Measurements from ENCODE around the gene NCS1.

NCS1 gene

DNA sequence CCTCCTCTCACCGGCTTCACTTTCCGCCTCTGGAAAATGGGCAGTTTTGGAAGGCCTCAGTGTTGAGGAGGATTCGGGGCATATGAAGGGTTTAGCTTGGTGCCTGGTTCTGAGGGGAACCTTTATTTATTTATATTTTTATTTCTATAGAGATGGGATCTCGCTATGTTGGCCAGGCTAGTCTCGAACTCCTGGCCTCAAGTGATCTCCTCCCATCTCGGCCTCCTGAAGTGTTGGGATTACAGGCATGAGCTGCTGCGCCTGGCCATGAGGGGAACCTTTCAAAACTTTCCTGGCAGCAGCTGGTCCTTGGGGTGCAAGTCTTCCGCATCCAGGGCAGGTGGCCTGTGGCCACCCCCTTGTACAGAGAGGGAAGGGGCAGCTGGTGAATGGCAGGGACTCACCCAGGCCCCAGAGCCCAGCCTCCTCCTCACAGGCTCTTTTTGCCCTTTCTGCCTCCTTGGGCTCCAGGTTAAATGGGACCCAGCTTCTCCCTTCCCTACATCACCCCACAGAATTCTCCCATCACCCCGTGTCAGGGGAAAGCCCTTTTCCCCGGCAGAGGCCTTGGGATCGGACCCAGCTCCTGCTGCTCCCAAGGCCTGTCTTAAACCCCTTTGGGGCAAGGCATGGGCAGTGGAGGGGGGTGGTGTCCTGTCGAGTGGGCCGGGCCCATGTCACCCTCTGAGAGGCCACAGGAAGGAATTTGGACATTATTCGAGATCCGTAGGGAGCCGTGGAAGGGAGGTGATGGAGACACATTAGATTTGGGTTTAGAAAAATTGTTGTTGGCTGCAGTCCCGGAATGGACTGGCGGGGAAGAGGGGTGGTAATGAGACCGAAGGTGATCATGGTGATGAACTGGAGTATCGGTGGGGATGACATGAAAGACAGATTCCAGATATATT lies 5.9 kb downstream of the NCS1 start:
- no peak for DNase-seq

DNA sequence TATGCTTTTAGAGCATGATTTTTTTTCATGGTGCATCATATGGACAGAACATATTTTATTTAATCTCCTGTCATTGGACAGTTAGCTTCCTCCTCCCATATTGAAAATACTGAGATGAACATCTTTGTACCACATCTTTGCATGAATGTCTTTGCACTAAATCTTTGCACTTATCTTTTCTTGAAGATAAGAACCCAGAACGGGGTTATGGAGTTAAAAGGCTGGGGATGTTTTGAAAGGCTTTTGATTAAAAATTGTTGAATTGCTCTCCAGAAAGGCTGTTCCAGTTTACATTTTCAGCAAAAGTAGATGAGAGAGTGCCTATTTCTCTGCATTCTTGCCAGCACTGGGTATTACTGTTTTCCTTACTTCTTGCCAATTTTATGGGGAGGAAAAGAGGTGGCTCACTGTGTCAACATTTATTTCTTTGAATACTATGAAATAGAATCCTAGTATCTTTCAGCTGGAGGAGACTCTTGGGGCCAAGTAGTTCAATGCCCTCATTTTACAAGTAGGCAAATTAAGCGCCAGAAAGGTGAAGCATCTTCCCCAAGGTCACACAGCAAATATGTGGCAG lies 7.2 kb downstream of the NCS1 start:
- DNase-seq: no peak

DNA sequence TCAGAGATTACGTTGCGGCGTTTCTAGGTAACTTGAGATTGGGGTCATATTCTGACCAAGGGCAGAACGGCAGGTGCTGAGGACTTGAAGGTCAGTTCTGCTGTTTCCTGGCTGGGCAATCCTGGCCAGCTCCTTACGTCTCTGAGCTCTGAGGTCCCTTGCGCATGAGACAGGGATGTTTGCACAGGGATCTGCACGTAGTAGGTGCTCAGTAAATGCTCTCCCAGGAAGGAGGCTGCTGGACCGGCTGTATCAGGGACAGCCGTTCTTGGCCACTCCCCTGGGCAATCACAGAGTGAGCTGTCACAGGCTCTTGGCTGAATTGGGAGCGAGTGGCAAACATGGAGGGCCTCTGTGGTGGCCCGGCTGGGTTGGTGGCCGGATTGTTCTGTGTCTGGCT lies 8.3 kb downstream of the NCS1 start:
- no peak for DNase-seq

DNA sequence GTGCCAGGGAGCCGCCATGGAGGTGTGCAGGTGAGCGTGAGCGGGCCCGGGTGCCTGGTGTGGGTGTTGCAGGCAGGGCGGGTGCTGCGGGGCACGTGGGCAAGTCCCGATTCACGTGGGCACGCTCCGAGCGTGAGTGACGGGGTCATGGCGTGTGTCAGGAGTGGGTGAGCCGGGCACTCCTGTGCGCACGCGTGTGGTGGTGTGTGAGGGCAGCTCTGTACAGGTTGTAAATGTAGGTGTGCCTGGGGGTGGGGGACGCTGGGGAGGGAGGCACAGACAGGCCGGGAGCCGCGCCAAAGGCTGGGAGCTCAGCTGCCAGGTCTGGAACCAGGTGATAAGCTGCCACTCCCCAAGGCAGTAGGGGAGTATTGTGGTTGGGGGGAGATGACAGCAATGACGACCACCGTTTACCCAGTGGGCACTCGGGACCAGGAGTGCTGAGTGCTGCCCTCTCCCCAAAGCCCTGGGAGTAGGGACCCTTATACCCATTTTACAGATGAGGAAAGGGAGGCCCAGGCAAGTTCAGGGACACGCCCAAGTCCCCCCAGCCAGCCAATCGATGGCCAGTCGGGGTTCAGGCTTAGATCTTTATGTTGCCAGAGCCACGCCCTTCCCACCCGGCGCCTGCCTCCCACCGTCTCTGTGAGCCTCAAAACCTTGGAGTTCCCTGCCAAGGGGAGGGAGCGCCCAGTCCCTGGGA lies 9.6 kb downstream of the NCS1 start:
- no peak for DNase-seq

DNA sequence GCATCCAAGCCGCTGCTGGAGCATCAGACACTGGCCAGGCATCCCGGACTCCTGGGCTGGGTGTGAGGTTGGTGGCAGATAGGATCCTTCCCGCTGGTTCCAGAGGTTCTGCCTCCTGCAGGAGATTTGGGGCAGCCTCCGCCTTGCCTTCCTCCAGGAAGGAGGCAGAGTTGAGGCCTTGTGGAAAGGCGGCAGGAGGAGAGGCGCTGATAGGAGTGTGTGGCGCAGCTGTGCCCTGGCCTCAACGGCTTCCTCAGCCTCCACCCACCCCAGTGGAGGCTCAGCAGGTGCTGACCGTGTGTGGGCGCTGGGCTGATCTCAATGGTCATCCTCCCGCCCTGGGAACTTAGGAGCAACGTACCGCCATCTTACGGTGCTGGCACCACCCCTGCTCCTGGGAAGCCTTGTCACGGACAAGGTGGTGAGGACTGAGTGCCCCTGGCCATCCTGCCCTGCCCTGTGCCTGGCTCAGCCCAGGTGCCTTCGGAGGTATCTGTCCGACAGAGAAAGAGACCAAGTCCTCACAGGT lies 10.2 kb downstream of the NCS1 start:
- DNase-seq: no peak

DNA sequence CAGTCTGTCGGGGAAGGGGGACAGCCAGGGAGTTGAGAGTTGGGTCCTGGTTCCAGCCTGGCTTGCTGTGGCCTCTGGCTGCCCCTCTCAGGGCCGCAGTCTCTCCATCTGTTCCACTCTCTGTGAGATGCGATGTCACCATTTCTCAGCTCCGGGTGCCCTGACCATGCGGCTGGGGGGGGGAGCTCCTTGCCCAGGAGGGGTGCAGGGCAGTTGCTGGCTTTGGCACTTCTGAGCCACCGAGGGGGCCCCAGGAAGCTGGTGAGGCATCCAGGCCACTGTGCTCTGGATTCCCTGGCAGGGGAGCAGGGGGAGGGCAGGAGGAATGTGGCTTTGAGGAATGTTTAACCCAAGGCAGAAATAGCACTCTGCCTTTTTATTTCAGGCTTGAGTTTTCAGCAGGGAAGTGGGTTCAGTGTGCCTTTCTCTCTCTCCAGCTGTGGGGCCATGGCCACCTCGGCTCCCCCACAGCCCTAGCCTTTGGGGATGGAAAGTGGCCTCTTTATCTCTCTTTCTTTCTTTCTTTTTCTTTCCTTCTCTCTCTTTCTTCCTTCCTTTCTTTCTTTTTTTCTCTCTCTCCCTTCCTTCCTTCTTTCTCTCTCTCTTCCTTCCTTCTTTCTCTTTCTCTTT lies 11.0 kb downstream of the NCS1 start:
- no peak for DNase-seq

DNA sequence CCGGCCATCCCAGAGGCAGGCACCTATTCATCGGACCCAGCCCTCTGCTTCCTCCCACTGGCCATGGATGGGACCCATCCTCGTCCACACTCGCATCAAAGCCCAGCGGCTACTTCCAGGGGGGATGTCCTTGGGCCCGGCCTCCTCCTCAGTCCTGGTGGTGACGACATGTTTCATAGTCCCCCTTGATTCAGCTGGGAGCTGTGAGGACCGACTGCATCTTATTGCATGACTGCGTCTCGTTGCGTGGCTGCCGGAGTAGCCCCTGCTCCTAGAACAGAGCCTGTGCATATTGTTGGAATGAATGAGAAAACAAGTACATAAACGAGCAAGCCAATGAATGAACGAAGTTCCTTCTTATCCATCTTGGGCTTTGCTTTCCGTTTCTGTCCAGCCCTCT lies 12.8 kb downstream of the NCS1 start:
- no peak for DNase-seq

DNA sequence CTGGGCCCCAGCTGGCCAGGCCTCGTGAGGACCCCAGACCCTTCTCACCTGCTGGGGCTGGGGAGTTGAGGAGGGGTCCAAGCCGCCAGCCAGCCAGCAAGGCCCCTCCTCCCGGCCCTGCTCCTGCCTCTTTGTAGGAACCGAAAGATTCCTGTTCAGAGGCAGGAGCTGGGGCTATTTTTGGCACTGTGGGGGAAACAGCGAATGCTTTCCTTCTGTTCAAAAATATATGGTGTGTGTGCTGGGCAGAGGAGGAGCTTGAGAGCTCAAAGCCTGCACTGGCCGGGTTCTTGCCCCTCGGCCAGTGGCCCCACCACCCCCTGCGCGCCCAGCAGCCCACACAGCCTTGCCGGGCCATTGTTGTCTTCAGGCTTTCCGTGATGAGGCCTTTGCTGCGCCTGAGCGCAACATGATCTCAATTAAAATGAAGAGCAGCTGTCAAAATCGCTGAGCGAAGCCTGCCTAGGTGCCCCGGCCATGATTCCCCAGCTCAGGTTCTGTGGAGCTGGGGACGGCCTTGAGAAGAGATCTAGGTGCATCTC lies 13.4 kb downstream of the NCS1 start:
- no peak for DNase-seq

DNA sequence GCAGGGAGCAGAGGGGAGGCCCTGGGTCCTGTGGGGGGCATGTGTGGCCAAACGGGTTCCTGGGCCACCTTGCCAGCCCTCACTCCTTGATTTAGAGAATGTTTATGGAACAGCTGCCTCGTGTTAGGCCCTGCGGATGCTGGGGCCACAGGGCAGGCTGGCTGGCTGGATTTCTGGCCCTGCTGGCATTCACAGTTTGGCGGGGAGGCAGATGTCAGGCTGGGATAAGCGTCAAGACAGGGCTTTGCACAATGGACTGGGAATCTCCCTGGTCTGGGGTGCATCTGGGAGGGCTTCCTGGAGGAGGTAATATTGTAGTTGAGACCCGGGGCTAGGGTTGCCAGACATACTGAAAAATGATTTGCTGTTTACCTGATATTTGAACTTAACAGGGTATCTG lies 13.8 kb downstream of the NCS1 start:
- DNase-seq: no peak

DNA sequence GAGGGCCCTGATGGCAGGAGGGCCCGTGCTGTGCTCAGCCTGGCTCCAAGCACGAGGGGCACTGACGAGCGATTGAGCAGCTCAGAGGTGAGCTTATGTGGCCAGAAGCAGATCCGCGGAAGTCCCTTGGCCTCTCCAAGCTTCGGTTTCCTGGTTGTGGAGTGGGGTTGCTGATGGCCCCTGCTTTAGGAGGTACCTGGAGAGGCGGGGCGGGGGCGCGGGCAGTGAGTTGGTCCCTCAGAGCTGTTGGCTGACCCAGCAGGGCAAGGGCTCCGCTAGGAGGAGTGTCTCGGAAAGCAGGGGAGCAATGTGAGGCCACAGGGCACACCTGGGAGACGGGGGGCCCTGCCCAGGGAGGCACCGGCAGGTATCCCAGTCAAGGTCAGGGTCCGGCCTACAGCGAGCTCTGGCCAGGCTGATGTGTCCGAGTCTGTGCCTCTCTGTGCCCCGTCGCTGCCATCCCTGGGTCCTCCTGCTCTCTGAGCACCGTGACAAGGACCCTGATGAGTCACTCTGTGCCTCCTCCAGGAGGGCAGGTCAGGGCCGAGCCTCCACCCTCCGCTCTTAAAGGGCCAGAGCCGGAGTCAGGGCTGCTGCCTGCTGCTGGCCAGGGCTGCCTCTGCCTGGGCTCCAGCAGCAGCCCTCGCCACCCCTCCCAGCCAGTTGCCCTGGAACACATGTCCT lies 14.8 kb downstream of the NCS1 start:
- no peak for DNase-seq

DNA sequence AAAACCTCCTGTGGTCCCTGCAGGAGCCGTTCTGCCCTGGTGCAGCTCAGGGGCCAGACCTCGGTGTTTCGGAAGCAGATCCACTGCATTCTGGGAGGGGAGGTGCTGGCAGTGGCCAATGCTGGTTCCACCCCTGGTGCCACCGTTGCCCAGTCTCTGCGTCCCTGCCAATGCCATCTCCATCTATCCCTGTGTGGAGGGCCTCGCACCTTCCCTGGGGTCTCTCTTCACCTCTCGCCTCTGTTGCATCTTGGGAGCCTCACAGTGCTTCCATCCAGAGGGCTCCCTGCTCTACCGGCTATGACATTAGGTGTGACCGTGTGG lies 15.3 kb downstream of the NCS1 start:
- DNase-seq: no peak

DNA sequence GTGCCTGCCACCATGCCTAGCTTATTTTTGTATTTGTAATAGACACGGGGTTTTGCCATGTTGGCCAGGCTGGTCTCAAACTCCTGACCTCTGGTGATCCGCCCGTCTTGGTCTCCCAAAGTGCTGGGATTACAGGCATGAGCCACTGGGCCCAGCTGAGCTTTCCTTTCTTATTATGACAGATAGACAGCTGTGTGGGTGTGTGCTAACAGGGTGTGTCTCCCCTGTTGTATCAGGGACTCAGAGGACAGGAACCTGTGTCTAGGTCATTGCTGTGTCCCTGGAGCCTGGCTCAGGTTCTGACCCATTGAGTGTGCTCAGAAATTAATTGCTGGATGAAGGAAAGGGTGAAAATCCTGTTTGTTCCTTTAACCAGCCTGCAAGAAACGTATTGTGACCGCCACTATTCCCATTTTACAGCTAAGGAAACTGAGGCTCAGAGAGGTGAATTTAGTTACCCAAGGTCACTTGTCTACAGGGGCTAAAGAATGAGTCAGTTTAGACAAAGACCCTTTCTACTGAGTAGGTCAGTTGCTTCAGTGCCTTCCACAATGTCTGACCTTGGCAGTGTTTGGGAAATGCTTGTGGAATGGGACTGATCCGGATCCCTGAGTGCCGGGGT lies 16.8 kb downstream of the NCS1 start:
- DNase-seq: no peak

DNA sequence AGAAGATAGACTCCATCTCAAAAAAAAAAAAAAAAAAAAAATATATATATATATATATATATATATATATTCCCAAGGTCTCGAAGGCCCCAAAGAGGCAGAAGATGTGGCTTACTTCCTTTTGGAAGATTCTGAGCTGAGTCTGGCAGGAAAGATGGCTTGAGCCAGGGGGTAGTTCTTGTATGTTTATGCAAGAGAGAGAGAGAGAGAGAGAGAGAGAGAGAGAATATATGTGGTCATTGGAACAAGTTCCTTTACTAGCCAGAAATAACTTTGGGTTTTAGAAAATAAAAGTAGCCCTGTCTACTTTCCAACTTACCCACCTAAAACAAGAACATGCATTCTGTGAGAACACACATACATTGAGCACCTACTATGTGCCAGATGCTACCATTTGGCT lies 17.6 kb downstream of the NCS1 start:
- DNase-seq: no peak

DNA sequence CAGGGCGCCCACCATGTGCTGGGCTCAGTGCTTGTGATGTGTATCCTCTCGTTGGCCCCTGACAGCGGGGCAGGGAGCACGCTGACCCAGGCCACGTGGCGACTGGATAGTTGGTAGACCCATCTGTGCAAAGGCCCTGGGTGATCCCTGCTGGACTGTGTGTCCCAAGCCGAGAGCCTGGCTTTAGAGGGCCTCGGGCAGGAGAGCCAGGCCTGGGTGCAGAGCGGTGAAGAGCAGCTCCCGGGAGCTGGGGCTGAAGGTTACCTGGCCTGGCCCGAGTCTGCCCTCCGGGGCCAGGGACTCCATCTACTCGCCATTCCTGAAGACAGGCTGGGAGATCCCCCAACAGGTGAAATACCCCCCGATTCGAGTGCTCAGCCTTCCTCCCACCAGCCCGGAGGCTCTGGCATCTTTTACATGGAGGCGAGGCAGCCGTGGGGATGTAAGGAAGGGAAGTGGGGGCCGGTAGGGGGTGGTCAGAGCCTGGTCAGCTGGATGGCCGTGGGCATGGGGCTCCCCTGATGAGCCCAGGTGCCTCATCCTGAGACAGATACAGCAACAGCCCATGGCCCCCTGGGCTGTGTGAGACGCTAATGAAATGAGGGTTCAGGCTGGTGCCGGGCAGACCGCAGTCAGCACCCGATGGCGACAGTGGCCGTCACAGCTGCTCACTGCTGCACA lies 19.0 kb downstream of the NCS1 start:
- DNase-seq: no peak

DNA sequence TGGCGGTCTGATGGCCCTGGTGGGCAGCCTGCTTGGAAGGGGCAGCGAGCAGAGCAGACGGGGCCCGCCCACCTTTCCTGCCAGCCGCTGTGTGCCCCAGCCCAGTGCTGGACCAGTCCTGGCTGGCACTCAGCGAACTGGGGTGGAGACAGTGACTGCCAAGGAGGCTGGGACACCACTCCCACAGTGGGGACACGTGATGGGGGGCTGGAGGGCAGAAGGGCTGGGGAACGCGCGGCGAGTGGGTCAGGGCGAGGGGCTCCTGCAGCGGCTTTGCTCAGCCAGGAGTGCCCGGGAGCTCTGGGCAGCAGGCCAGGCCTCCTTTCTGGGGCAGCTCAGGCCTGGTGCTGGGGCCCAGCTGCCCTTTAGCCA lies 19.5 kb downstream of the NCS1 start:
- no peak for DNase-seq

DNA sequence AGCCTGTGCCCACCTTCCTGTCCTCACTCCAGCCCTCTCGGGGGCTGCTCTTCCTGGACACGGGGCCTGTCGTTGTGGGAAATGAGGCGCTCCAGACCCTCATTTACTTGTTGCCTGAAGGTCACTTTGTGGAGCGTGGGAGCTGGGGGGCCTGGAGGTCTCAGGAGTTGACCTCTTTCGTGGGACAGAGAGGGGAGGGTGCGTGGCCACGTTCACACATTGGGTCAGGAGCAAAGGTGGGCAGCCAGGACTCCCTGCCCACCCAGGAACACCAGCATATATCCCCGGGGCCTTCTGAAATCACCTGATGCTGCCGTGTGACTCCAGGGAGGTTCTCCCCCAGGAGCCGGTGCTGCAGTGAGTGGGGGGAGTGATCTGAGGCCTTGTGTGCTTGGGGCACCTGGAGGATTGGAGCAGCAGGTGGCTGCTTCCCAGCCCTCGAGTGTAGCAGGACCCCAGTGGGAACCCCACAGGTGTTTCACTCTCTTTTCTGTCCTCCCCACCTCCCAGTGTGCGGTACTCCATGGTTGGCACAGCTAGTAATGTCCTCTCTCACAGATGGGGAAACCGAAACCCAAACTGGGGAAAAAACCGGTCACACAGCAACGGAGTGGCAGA lies 20.3 kb downstream of the NCS1 start:
- no peak for DNase-seq

DNA sequence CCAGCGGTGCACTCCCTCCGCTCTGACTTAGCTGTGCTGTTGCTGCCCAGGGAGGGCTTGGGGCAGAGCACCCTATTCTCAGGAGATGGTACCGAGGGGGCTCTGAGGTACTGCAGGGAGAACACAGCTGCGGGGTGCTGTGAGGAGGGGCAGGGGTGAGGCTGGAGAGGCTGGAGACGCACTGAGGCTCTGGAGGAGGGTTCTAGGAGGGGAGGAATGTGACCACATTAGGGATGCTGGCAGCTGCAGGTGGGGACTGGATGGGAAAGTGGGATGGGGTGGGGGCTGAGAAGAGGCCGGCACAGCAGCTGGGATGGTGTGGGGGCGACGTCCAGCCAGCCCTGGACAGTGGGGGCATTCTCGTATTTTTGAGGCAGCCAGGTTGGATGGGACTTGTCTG lies 20.9 kb downstream of the NCS1 start:
- no peak for DNase-seq

DNA sequence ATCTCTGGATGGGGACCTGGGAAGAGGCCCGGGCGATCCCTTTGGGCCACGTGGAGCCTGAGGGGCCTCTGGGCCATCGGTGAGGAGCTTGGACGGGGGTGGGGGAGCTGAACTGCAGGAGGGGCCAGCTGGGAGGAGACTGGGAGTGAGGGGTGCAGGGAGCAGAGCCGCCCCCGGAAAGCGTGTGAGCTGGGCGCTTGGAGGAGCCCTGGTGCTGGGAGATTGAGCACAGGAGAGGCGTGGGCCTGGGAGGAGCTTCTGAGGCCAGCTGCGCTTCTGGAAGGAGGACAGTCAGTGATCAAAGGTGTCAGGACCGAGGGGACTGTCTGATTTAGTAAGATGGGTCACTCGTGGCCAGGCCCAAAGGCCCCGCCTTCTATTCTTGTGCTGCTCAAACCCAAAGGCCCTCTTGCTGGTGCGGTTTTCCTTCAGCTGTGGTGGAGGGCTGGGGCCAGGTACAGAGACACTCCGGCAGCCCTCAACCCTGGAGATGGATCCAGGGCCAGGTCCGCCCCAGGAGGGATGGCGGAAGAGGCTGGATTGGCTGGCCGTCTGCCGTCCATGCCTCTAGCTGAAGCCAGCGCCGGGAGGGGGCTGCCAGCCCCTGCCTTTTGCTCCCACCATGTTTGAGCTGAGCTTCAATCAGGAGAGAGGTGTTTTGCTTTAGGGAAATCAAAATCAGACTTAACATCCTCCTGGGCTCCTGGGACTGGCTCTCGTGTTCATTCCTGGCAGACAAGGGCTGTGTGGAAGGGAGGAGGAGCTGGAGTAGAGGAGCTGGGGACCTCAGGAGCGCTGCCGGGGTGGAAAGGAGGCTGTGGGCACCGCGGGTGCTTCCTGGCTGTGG lies 21.6 kb downstream of the NCS1 start:
- no peak for DNase-seq

DNA sequence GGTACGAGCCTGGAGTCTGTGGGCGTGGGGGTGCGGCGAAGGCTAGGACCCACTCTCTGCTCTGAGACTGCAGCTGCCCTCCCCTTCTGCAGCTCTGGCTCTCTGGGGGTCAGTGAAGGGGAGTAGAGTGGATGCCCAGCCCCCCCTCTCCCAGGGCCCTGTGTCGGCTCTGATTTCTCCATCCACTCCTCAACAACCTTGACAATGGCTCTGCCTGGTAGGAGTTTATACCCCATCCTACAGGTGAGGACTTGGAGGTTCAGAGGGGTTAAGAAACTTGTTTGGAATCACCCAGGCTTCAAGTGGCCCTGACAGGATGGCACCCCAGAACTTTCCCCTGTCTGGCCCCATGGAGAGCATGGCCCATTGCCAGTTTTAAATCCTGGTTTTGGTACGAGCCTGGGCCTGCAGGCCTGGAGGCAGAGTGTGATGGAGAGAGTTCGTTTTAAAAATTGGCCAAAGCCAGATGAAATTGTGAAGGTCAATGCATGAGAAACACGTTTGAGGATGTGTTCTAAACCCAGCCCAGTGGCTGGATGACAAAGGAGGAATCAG lies 22.3 kb downstream of the NCS1 start:
- no peak for DNase-seq

DNA sequence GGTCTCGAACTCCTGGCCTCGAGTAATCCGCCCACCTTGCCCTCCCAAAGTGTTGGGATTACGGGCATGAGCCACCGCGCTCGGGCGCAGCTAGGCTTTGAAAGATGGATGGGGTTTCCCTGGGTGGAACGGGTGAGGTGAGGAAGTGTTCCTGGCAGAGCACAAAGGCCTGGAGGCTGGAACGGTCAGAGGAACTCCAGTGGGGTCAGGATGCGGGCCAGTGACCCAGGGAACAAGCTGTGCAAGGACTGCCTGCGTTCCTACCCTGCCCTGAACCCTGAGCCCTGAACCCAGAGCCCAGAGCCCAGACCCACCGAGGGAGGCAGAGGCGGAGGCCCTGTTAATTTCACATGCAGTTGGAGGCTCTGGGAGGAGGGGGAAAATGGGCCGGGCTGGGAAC lies 23.4 kb downstream of the NCS1 start:
- DNase-seq: no peak
